Panc1 (cell line): Measurements from ENCODE around the gene DIAPH2. TPM values are rescaled to one million over a fixed set of nuclear protein-coding genes. Genes with fewer than 3 reads are reported as not detected.

Source experiments
- ATAC-seq: fragments of 200-7000 bp; cut with Tn5 transposase; 2 replicates; pipeline ENCODE4 v1.9.1; 2020; ENCODE audit warnings: mild to moderate bottlenecking, moderate library complexity
- BruUV-seq: library from RNA; stranded (reverse); fragments of 400-500 nt; replicated peaks from 2 replicates; lab custom pipeline; 2021; lab: Mats Ljungman, UMichigan
- CTCF ChIA-PET: fragments of 300-600 bp; sonication (Branson Sonifier 250); formaldehyde crosslinking; loops from one replicate; lab custom pipeline; 2022; ENCODE audit warnings: antibody characterized with exemption; lab: Charles Lee
- POLR2A ChIA-PET: fragments of 300-600 bp; sonication (Branson Sonifier 250); formaldehyde crosslinking; loops from one replicate; lab custom pipeline; 2022; ENCODE audit warnings: antibody characterized with exemption; lab: Charles Lee
- DNase-seq: peaks from one replicate; pipeline ENCODE4 v3.0.0-alpha.2; 2010; ENCODE audit warnings: low read depth, low spot score
- H3K27ac ChIP-seq: 2 replicates; pipeline ENCODE4 v1.5.1; 2011; ENCODE audit warnings: mild to moderate bottlenecking, low read length, inconsistent platforms
- H3K27me3 ChIP-seq: fragments of 200-500 bp; sonication (Bioruptor generic); 2 replicates; pipeline ENCODE4 v1.6.0; 2014; ENCODE audit warnings: low read length, inconsistent platforms; ENCODE audit not compliant: control insufficient read depth, insufficient read depth
- H3K36me3 ChIP-seq: fragments of 200-500 bp; sonication (Bioruptor generic); 2 replicates; pipeline ENCODE4 v1.5.1; 2014; ENCODE audit warnings: inconsistent platforms, mild to moderate bottlenecking, low read length, moderate library complexity; ENCODE audit not compliant: control insufficient read depth, insufficient read depth
- H3K4me1 ChIP-seq: 2 replicates; pipeline ENCODE4 v1.5.1; 2011; ENCODE audit warnings: inconsistent platforms, mild to moderate bottlenecking, low read length, moderate library complexity; ENCODE audit not compliant: control insufficient read depth, insufficient read depth
- H3K4me3 ChIP-seq, 2 experiments: 2 replicates each; pipeline ENCODE4 v1.5.1; 2011 to 2012; ENCODE audit warnings: low read depth in 2 of 2, low read length in 2 of 2, mild to moderate bottlenecking in 2 of 2, inconsistent platforms in 1 of 2, moderate library complexity in 1 of 2
- H3K9me3 ChIP-seq: fragments of 200-500 bp; sonication (Bioruptor generic); 2 replicates; pipeline ENCODE4 v1.5.1; 2014; ENCODE audit warnings: low read depth, mild to moderate bottlenecking, inconsistent platforms, low read length, moderate library complexity; ENCODE audit not compliant: control insufficient read depth, insufficient read depth
- CTCF ChIP-seq: fragments of 450-650 bp; IDR thresholded peaks from 2 replicates; pipeline ENCODE4 v1.5.1; 2017; ENCODE audit warnings: mild to moderate bottlenecking
- POLR2AphosphoS5 ChIP-seq: IDR thresholded peaks from 2 replicates; pipeline ENCODE4 v1.6.1; 2012; ENCODE audit warnings: mild to moderate bottlenecking, low read depth, low read length, moderate library complexity
- REST ChIP-seq, 2 experiments: IDR thresholded peaks; 2 replicates each; pipeline ENCODE4 v1.6.1; 2011 to 2012; ENCODE audit warnings: low read depth in 2 of 2, control low read depth in 1 of 2, low read length in 1 of 2, mild to moderate bottlenecking in 1 of 2, moderate library complexity in 1 of 2; ENCODE audit not compliant: insufficient read depth in 1 of 2
- SIN3A ChIP-seq: IDR thresholded peaks from 2 replicates; pipeline ENCODE4 v1.6.1; 2012; ENCODE audit warnings: low read depth, mild to moderate bottlenecking, low read length, moderate library complexity, borderline replicate concordance; ENCODE audit not compliant: insufficient read depth
- TCF7L2 ChIP-seq: IDR thresholded peaks from 2 replicates; pipeline ENCODE4 v1.6.1; 2011; ENCODE audit warnings: mild to moderate bottlenecking, low read depth, low read length, inconsistent platforms
- in situ Hi-C: cut with HindIII; loops from 2 replicates; pipeline ENCODE4 v1.10.0; 2016; ENCODE audit warnings: low sequenced_read_pairs, low pct_unique_long_range_greater_than_20kb
- intact Hi-C: fragments of 100-400 bp; cut with micrococcal nuclease; formaldehyde crosslinking; loops from one replicate; pipeline ENCODE4 v1.10.0; 2022; ENCODE audit not compliant: unreplicated experiment
- total RNA-seq: library from RNA; stranded (reverse); gene quantifications from one replicate; pipeline ENCODE4 v1.2.1, GENCODE V29; 2021; ENCODE audit not compliant: unreplicated experiment

The DIAPH2 gene
- total RNA-seq, 1 experiment from 2014 or later, result 17.0 TPM

- Histone ChIP-seq H3K4me1 (no peaks in the 10 kb centered on the region), H3K36me3 (no peaks in the 10 kb centered on the region), H3K27ac (no peak overlapping the region), H3K27me3 (no peaks in the 10 kb centered on the region), H3K9me3 (no peaks in the 10 kb centered on the region), H3K4me3 (no peak overlapping the region)
- ChIA-PET CTCF (no interaction called here), POLR2A (no interaction called here)
- intact Hi-C loops (no loop called here), in situ Hi-C loops (no loop called here)
- BruUV-seq, result no TSS peak
- DNase-seq (no peak), ATAC-seq (no peak)
- TF ChIP-seq TCF7L2 (no peak), CTCF (no peak), REST (IDR thresholded peaks at IDR 0.05; ENCODE audit: insufficient read depth in 1 of 2, low read depth in 2 of 2, low read length in 1 of 2) (no peak), SIN3A (no peak), POLR2AphosphoS5 (no peak)
These were observed 841.3 kb downstream of the DIAPH2 start for GRCh38 chrX:97525981-97526380.

DNA sequence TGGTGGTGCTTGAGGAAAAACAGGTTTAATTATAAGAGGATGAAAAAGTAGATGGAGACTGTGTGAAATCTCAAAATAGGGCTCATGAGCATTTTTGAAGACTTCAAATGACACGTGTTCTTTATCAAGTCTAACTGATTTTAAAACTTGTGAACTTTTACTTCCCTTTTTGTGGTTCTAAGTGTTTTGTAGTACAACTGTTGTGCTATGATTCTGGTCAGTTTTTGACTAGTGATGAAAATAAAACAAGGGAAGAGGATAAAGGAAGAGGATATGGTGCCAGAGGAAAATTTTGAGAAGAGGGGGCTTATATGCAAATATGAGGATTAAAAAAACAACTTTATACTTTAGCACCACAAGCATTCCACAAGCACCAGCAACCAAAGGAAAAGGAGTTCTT, 843.1 kb downstream of the DIAPH2 start:
- Histone ChIP-seq H3K27me3 (no peaks in the 10 kb centered on the region), H3K4me3 (no peak overlapping the region), H3K9me3 (0 out of 2 replicates have a peak, but pooled peaks cover 2% of the 10 kb centered on the region), H3K27ac (no peak overlapping the region), H3K4me1 (no peaks in the 10 kb centered on the region), H3K36me3 (no peaks in the 10 kb centered on the region)
- in situ Hi-C loops (no loop called here), intact Hi-C loops (no loop called here)
- POLR2A ChIA-PET, result no interaction called here
- CTCF ChIA-PET, result no interaction called here
- TF ChIP-seq SIN3A (no peak), REST (IDR thresholded peaks at IDR 0.05; ENCODE audit: insufficient read depth in 1 of 2, low read depth in 2 of 2, low read length in 1 of 2) (no peak), TCF7L2 (no peak), CTCF (no peak), POLR2AphosphoS5 (no peak)
- BruUV-seq, result no TSS peak
- ATAC-seq (no peak), DNase-seq (no peak)
